NCI-H226 (cell line): ENCODE data around the gene HSD17B2.

Experiments
- DNase-seq: peaks from one replicate; pipeline ENCODE4 v3.0.0-alpha.2; 2015

Gene HSD17B2

GRCh38 chr16:82050909-82051357 is 15.9 kb downstream of the HSD17B2 start:
- DNase-seq = no peak

GRCh38 chr16:82051656-82052055 is 16.6 kb downstream of the HSD17B2 start:
- no peak for DNase-seq

GRCh38 chr16:82055117-82055516 is 20.1 kb downstream of the HSD17B2 start:
- DNase-seq = no peak

- no peak for DNase-seq
Measured at GRCh38 chr16:82055728-82056549, 20.9 kb downstream of the HSD17B2 start.

- no peak for DNase-seq
Measured at GRCh38 chr16:82056550-82056896, 21.5 kb downstream of the HSD17B2 start.

GRCh38 chr16:82059161-82059982 is 24.3 kb downstream of the HSD17B2 start:
- no peak for DNase-seq

GRCh38 chr16:82059983-82060421 is 24.9 kb downstream of the HSD17B2 start:
- DNase-seq = no peak

- no peak for DNase-seq
Measured at GRCh38 chr16:82061861-82062525, 26.9 kb downstream of the HSD17B2 start.

- DNase-seq = peak; percentile 71
Measured at GRCh38 chr16:82062645-82063058, 27.6 kb downstream of the HSD17B2 start.

- DNase-seq = no peak
Measured at GRCh38 chr16:82063456-82064082, 28.5 kb downstream of the HSD17B2 start.

- DNase-seq = peak; percentile 66
Measured at GRCh38 chr16:82067042-82067803, 32.2 kb downstream of the HSD17B2 start.

- DNase-seq = no peak
Measured at GRCh38 chr16:82067804-82068325, 32.8 kb downstream of the HSD17B2 start.

- DNase-seq = peak; percentile 89
Measured at GRCh38 chr16:82070656-82071369, 35.8 kb downstream of the HSD17B2 start.

GRCh38 chr16:82071421-82071820 is 36.4 kb downstream of the HSD17B2 start:
- no peak for DNase-seq

- no peak for DNase-seq
Measured at GRCh38 chr16:82072313-82072712, 37.3 kb downstream of the HSD17B2 start.

GRCh38 chr16:82074019-82074558 is 39.0 kb downstream of the HSD17B2 start:
- DNase-seq = no peak

GRCh38 chr16:82078125-82078524 is 43.1 kb downstream of the HSD17B2 start:
- DNase-seq = no peak

- no peak for DNase-seq
Measured at GRCh38 chr16:82079892-82080291, 44.8 kb downstream of the HSD17B2 start.

GRCh38 chr16:82081264-82081663 is 46.2 kb downstream of the HSD17B2 start:
- DNase-seq = no peak

- DNase-seq = no peak
Measured at GRCh38 chr16:82082097-82082496, 47.0 kb downstream of the HSD17B2 start.
